Neural progenitor cell (in vitro differentiated cells): ENCODE results near the gene BRPF3. TPM values are rescaled to one million over a fixed set of nuclear protein-coding genes. Genes with fewer than 3 reads are reported as not detected.
"Not testable (repeated sequence)": the region's sequence is repeated elsewhere in the genome, so short reads cannot be mapped to it uniquely, and the experiment has no call there.

Experiments
- DNase-seq: peaks from one replicate; pipeline ENCODE4 v3.0.0-alpha.2; 2016; ENCODE audit warnings: low spot score
- H2AFZ ChIP-seq: fragments of 200-600 bp; sonication (generic); replicated peaks from 2 replicates; pipeline ENCODE4 v1.6.1; 2016; ENCODE audit warnings: antibody characterized with exemption
- H3F3A ChIP-seq: fragments of 200-600 bp; sonication (generic); 2 replicates; pipeline ENCODE4 v1.6.1; 2016; ENCODE audit warnings: antibody characterized with exemption, low read depth
- H3K27ac ChIP-seq: fragments of 200-600 bp; sonication (generic); 2 replicates; pipeline ENCODE4 v1.5.1; 2016; ENCODE audit warnings: mild to moderate bottlenecking
- H3K27me3 ChIP-seq: fragments of 200-600 bp; sonication (generic); 2 replicates; pipeline ENCODE4 v1.6.1; 2016; ENCODE audit warnings: mild to moderate bottlenecking, moderate library complexity
- H3K36me3 ChIP-seq: fragments of 200-600 bp; sonication (generic); 2 replicates; pipeline ENCODE4 v1.5.1; 2016
- H3K4me1 ChIP-seq: fragments of 200-600 bp; sonication (generic); 2 replicates; pipeline ENCODE4 v1.6.1; 2016; ENCODE audit warnings: mixed run types
- H3K4me2 ChIP-seq: fragments of 200-600 bp; sonication (generic); 2 replicates; pipeline ENCODE4 v1.6.1; 2016
- H3K4me3 ChIP-seq: fragments of 200-600 bp; sonication (generic); 2 replicates; pipeline ENCODE4 v1.5.1; 2016
- H3K79me2 ChIP-seq: fragments of 200-600 bp; sonication (generic); 2 replicates; pipeline ENCODE4 v1.6.1; 2016; ENCODE audit warnings: low read depth
- H3K9ac ChIP-seq: fragments of 200-600 bp; sonication (generic); 2 replicates; pipeline ENCODE4 v1.6.1; 2016
- H3K9me3 ChIP-seq: fragments of 200-600 bp; sonication (generic); 2 replicates; pipeline ENCODE4 v1.5.1; 2016; ENCODE audit warnings: low read depth
- H4K20me1 ChIP-seq: fragments of 200-600 bp; sonication (generic); 2 replicates; pipeline ENCODE4 v1.6.1; 2016; ENCODE audit warnings: low read depth
- H3K27ac Mint-ChIP-seq: 3 replicates; pipeline ENCODE4 v1.8.0; 2021; ENCODE audit warnings: mixed read lengths
- H3K27me3 Mint-ChIP-seq: 2 replicates; pipeline ENCODE4 v1.8.0; 2022; ENCODE audit warnings: low read depth, mild to moderate bottlenecking, inconsistent platforms, moderate library complexity, mixed read lengths; ENCODE audit not compliant: insufficient read depth
- H3K36me3 Mint-ChIP-seq: 3 replicates; pipeline ENCODE4 v1.8.0; 2021; ENCODE audit warnings: mixed read lengths
- H3K4me1 Mint-ChIP-seq: 3 replicates; pipeline ENCODE4 v1.8.0; 2021; ENCODE audit warnings: mixed read lengths
- H3K4me3 Mint-ChIP-seq: 3 replicates; pipeline ENCODE4 v1.8.0; 2021; ENCODE audit warnings: mild to moderate bottlenecking, moderate library complexity, mixed read lengths
- H3K9me3 Mint-ChIP-seq: 3 replicates; pipeline ENCODE4 v1.8.0; 2020; ENCODE audit warnings: mixed read lengths
- CTCF ChIP-seq: fragments of 200-600 bp; sonication (generic); IDR thresholded peaks from 2 replicates; pipeline ENCODE4 v1.5.1; 2017; ENCODE audit warnings: antibody characterized with exemption, mild to moderate bottlenecking
- EZH2 ChIP-seq: fragments of 200-600 bp; sonication (generic); IDR thresholded peaks from 2 replicates; pipeline ENCODE4 v1.6.1; 2017; ENCODE audit warnings: antibody characterized with exemption, mild to moderate bottlenecking, moderate library complexity
- EZH2phosphoT487 ChIP-seq: fragments of 200-600 bp; sonication (generic); IDR thresholded peaks from 2 replicates; pipeline ENCODE4 v1.6.1; 2017; ENCODE audit warnings: antibody characterized with exemption
- total RNA-seq: library from RNA; depleted of rRNA; stranded (reverse); fragments of >200 nt; gene quantifications from 2 replicates; pipeline ENCODE4 v1.2.3, GENCODE V29; 2015; ENCODE audit warnings: low replicate concordance

Gene BRPF3
- total RNA-seq, 1 donor from 2014 or later: 14.1 TPM

- H3K27me3 ChIP-seq: no peaks in the 10 kb centered on the region
- H2AFZ ChIP-seq: no peak overlapping the region
- no peaks in the 10 kb centered on the region for H3K79me2 ChIP-seq
- H3K4me3 ChIP-seq: no peak overlapping the region
- no peaks in the 10 kb centered on the region for H3K4me1 Mint-ChIP-seq
- H4K20me1 ChIP-seq: peaks cover 6% of the 10 kb centered on the region
- DNase-seq: no peak
- H3K4me1 ChIP-seq: no peaks in the 10 kb centered on the region
- no peak overlapping the region for H3K9ac ChIP-seq
- H3K4me2 ChIP-seq: no peak overlapping the region
- no peaks in the 10 kb centered on the region for H3K9me3 Mint-ChIP-seq
- no peak overlapping the region for H3K27ac Mint-ChIP-seq
- H3K9me3 ChIP-seq: no peaks in the 10 kb centered on the region
- peaks cover 40% of the 10 kb centered on the region for H3K36me3 Mint-ChIP-seq
- no peak overlapping the region for H3K4me3 Mint-ChIP-seq
- no peak overlapping the region for H3K27ac ChIP-seq
- H3K36me3 ChIP-seq: peaks cover 12% of the 10 kb centered on the region
- TF ChIP-seq EZH2phosphoT487 (no peak), EZH2 (no peak), CTCF (no peak)
- H3F3A ChIP-seq: no peaks in the 10 kb centered on the region
- H3K27me3 Mint-ChIP-seq: no peaks in the 10 kb centered on the region
Measured at GRCh38 chr6:36216559-36216958, 20.0 kb downstream of the BRPF3 start.

- no peak for DNase-seq
- no peak overlapping the region for H3K27ac Mint-ChIP-seq
- H3K36me3 ChIP-seq: peaks cover 12% of the 10 kb centered on the region
- H3K9ac ChIP-seq: no peak overlapping the region
- peaks cover 6% of the 10 kb centered on the region for H4K20me1 ChIP-seq
- H3K36me3 Mint-ChIP-seq: peaks cover 36% of the 10 kb centered on the region
- H3K4me1 ChIP-seq: no peaks in the 10 kb centered on the region
- H3K9me3 Mint-ChIP-seq: no peaks in the 10 kb centered on the region
- H3K4me1 Mint-ChIP-seq: no peaks in the 10 kb centered on the region
- H3K9me3 ChIP-seq: no peaks in the 10 kb centered on the region
- H3K79me2 ChIP-seq: no peaks in the 10 kb centered on the region
- H3K4me2 ChIP-seq: no peak overlapping the region
- no peak overlapping the region for H3K4me3 Mint-ChIP-seq
- H3K4me3 ChIP-seq: no peak overlapping the region
- H3K27me3 ChIP-seq: no peaks in the 10 kb centered on the region
- no peak overlapping the region for H2AFZ ChIP-seq
- H3K27ac ChIP-seq: no peak overlapping the region
- TF ChIP-seq EZH2phosphoT487 (no peak), CTCF (no peak), EZH2 (no peak)
- H3F3A ChIP-seq: no peaks in the 10 kb centered on the region
- no peaks in the 10 kb centered on the region for H3K27me3 Mint-ChIP-seq
Measured at GRCh38 chr6:36217188-36217587, 20.6 kb downstream of the BRPF3 start.

- Mint-ChIP-seq H3K27ac (no peak overlapping the region), H3K4me1 (no peaks in the 10 kb centered on the region), H3K9me3 (no peaks in the 10 kb centered on the region), H3K36me3 (peaks cover 39% of the 10 kb centered on the region), H3K4me3 (no peak overlapping the region), H3K27me3 (no peaks in the 10 kb centered on the region)
- no peaks in the 10 kb centered on the region for H3K4me1 ChIP-seq
- H3K9me3 ChIP-seq: no peaks in the 10 kb centered on the region
- no peaks in the 10 kb centered on the region for H3K79me2 ChIP-seq
- no peak overlapping the region for H3K4me2 ChIP-seq
- H3K27me3 ChIP-seq: no peaks in the 10 kb centered on the region
- no peaks in the 10 kb centered on the region for H3F3A ChIP-seq
- TF ChIP-seq EZH2phosphoT487 (no peak), CTCF (no peak), EZH2 (no peak)
- H3K27ac ChIP-seq: no peak overlapping the region
- H2AFZ ChIP-seq: no peak overlapping the region
- DNase-seq: no peak
- no peak overlapping the region for H3K9ac ChIP-seq
- peaks cover 6% of the 10 kb centered on the region for H4K20me1 ChIP-seq
- peaks cover 12% of the 10 kb centered on the region for H3K36me3 ChIP-seq
- H3K4me3 ChIP-seq: no peak overlapping the region
Measured at GRCh38 chr6:36217946-36218345, 21.4 kb downstream of the BRPF3 start.

GRCh38 chr6:36218516-36218915, 22.0 kb downstream of the BRPF3 start:
- not testable (repeated sequence) for DNase-seq, H3K4me2 ChIP-seq, H3K79me2 ChIP-seq, H3K9me3 Mint-ChIP-seq, H3K27ac ChIP-seq, H3K9ac ChIP-seq, H3K4me1 ChIP-seq, H3F3A ChIP-seq, H3K27ac Mint-ChIP-seq, H4K20me1 ChIP-seq, H3K4me3 Mint-ChIP-seq, H3K4me3 ChIP-seq, H3K27me3 Mint-ChIP-seq, H2AFZ ChIP-seq, H3K27me3 ChIP-seq, H3K4me1 Mint-ChIP-seq, H3K9me3 ChIP-seq
- peaks cover 41% of the 10 kb centered on the region for H3K36me3 Mint-ChIP-seq
- peaks cover 12% of the 10 kb centered on the region for H3K36me3 ChIP-seq
